Lower lobe of right lung (tissue), 2 donors: ENCODE results near the gene CAPZB. TPM values are rescaled to one million over a fixed set of nuclear protein-coding genes. Genes with fewer than 3 reads are reported as not detected.
A peak's percentile ranks its signal among the peaks of the same experiment; 100 is the strongest.

ENCODE experiments used
- ATAC-seq, 2 donors: fragments of 200-7000 bp; cut with Tn5 transposase; one replicate each; pipeline ENCODE4 v1.9.1; 2020 to 2022; ENCODE audit warnings: mild to moderate bottlenecking in 2 of 2, moderate library complexity in 2 of 2
- DNase-seq: peaks from one replicate; pipeline ENCODE4 v3.0.0-alpha.2; 2020
- H3K27ac ChIP-seq: fragments of 200-600 bp; one replicate; pipeline ENCODE4 v1.8.0; 2022
- H3K27me3 ChIP-seq: fragments of 200-600 bp; one replicate; pipeline ENCODE4 v1.8.0; 2022; ENCODE audit warnings: low read depth
- H3K36me3 ChIP-seq: fragments of 200-600 bp; one replicate; pipeline ENCODE4 v1.8.0; 2022; ENCODE audit warnings: mild to moderate bottlenecking
- H3K4me1 ChIP-seq: fragments of 200-600 bp; one replicate; pipeline ENCODE4 v1.8.0; 2022
- H3K4me3 ChIP-seq: fragments of 200-600 bp; one replicate; pipeline ENCODE4 v1.8.0; 2022; ENCODE audit warnings: mild to moderate bottlenecking
- H3K9me3 ChIP-seq: fragments of 200-600 bp; one replicate; pipeline ENCODE4 v1.8.0; 2022
- CTCF ChIP-seq: fragments of 200-600 bp; IDR thresholded peaks from one replicate; pipeline ENCODE4 v1.8.0; 2022; ENCODE audit warnings: antibody characterized with exemption, mild to moderate bottlenecking
- intact Hi-C: fragments of 100-400 bp; cut with DNase I; formaldehyde crosslinking; loops from one replicate; pipeline ENCODE4 v1.11.0; 2022
- total RNA-seq: library from RNA; stranded (reverse); fragmentation: NEBNext Ultra II Directional; extraction: Animal tissue kit (Norgen Biotek cat#: 25700); gene quantifications from one replicate; pipeline ENCODE4 v1.2.1, GENCODE V29; 2021
- donor health status: DM: no; HTN: yes; CAD: no; lungs with severe emphysema.

The CAPZB gene
- total RNA-seq, 1 donor from 2014 or later, result 236 TPM

GRCh38 chr1:19418503-19418971 is 66.8 kb downstream of the CAPZB start:
- DNase-seq, result no peak
- Histone ChIP-seq H3K4me3 (no peak overlapping the region), H3K9me3 (no peaks in the 10 kb centered on the region), H3K27me3 (no peaks in the 10 kb centered on the region), H3K4me1 (peaks cover 93% of the 10 kb centered on the region), H3K27ac (peak overlapping the region; percentile 42), H3K36me3 (peaks cover 32% of the 10 kb centered on the region)
- intact Hi-C loops, result no loop called here
- no peak for ATAC-seq
- TF ChIP-seq CTCF, result no peak

- TF ChIP-seq CTCF, result no peak
- ATAC-seq (peak in 1 of 2 donors; percentile 23), DNase-seq (no peak)
- Histone ChIP-seq H3K36me3 (peaks cover 32% of the 10 kb centered on the region), H3K27ac (no peak overlapping the region), H3K4me1 (peaks cover 92% of the 10 kb centered on the region), H3K9me3 (no peaks in the 10 kb centered on the region), H3K4me3 (no peak overlapping the region), H3K27me3 (no peaks in the 10 kb centered on the region)
- intact Hi-C loops, result no loop called here
Measured at GRCh38 chr1:19416921-19417470, 68.3 kb downstream of the CAPZB start.

- H3K4me3 ChIP-seq, result no peak overlapping the region
- H3K27me3 ChIP-seq, result no peaks in the 10 kb centered on the region
- DNase-seq (no peak), ATAC-seq (no peak)
- no peak for TF ChIP-seq CTCF
- intact Hi-C loops, result no loop called here
- H3K36me3 ChIP-seq, result peaks cover 32% of the 10 kb centered on the region
- no peaks in the 10 kb centered on the region for H3K9me3 ChIP-seq
- H3K4me1 ChIP-seq, result peaks cover 88% of the 10 kb centered on the region
- H3K27ac ChIP-seq, result peak overlapping the region; percentile 61
Measured at GRCh38 chr1:19416145-19416544, 69.2 kb downstream of the CAPZB start.

GRCh38 chr1:19414515-19415121 is 70.7 kb downstream of the CAPZB start:
- Histone ChIP-seq H3K9me3 (no peaks in the 10 kb centered on the region), H3K4me3 (no peak overlapping the region), H3K4me1 (peaks cover 83% of the 10 kb centered on the region), H3K27me3 (no peaks in the 10 kb centered on the region), H3K36me3 (peaks cover 32% of the 10 kb centered on the region), H3K27ac (peak overlapping the region; percentile 61)
- no peak for DNase-seq
- no peak for TF ChIP-seq CTCF
- peak; percentile 55 to 77 for ATAC-seq
- intact Hi-C loops, result no loop called here

GRCh38 chr1:19413999-19414398 is 71.3 kb downstream of the CAPZB start:
- intact Hi-C loops, result no loop called here
- DNase-seq (no peak), ATAC-seq (no peak)
- no peak overlapping the region for H3K4me3 ChIP-seq
- TF ChIP-seq CTCF, result no peak
- peak overlapping the region; percentile 61 for H3K27ac ChIP-seq
- H3K9me3 ChIP-seq, result no peaks in the 10 kb centered on the region
- peaks cover 27% of the 10 kb centered on the region for H3K36me3 ChIP-seq
- no peaks in the 10 kb centered on the region for H3K27me3 ChIP-seq
- peaks cover 78% of the 10 kb centered on the region for H3K4me1 ChIP-seq
